Neural progenitor cell (in vitro differentiated cells): Measurements from ENCODE around the gene MILR1.

Experiments
- EZH2 ChIP-seq: fragments of 200-600 bp; sonication (generic); IDR thresholded peaks from 2 replicates; pipeline ENCODE4 v1.6.1; 2017; ENCODE audit warnings: antibody characterized with exemption, mild to moderate bottlenecking, moderate library complexity
- EZH2phosphoT487 ChIP-seq: fragments of 200-600 bp; sonication (generic); IDR thresholded peaks from 2 replicates; pipeline ENCODE4 v1.6.1; 2017; ENCODE audit warnings: antibody characterized with exemption
- TF ChIP-seq, protein P1 (sequence below): fragments of 200-600 bp; sonication (generic); IDR thresholded peaks from 2 replicates; pipeline ENCODE4 v1.5.1; 2017; ENCODE audit warnings: antibody characterized with exemption, mild to moderate bottlenecking

DNA sequence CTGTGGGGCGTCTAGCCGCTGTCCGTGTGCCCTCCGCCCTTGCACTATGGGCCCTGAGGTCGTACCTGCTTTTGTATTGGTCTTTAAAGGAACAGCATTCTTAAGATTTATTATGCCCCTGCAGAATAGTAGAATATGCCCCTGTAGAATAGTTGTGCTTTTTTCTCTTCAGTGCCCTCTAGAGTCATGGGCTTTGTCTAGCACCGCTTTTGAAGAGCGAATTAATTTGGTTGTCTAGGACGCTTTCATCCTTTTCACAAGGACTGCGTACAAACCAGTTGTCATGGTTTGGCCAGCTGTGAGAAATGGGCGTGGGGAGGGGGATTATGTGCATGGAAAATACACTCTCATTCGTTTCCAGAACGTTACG is 58.5 kb downstream of the MILR1 start:
- TF ChIP-seq, protein P1, sequence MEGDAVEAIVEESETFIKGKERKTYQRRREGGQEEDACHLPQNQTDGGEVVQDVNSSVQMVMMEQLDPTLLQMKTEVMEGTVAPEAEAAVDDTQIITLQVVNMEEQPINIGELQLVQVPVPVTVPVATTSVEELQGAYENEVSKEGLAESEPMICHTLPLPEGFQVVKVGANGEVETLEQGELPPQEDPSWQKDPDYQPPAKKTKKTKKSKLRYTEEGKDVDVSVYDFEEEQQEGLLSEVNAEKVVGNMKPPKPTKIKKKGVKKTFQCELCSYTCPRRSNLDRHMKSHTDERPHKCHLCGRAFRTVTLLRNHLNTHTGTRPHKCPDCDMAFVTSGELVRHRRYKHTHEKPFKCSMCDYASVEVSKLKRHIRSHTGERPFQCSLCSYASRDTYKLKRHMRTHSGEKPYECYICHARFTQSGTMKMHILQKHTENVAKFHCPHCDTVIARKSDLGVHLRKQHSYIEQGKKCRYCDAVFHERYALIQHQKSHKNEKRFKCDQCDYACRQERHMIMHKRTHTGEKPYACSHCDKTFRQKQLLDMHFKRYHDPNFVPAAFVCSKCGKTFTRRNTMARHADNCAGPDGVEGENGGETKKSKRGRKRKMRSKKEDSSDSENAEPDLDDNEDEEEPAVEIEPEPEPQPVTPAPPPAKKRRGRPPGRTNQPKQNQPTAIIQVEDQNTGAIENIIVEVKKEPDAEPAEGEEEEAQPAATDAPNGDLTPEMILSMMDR: peak; percentile 54
- TF ChIP-seq EZH2: no peak
- no peak for TF ChIP-seq EZH2phosphoT487
